GM10248 (cell line): ENCODE results near the gene MYH9.

ENCODE experiments used
- CTCF ChIA-PET: fragments of 300-600 bp; sonication (Branson Sonifier 250); formaldehyde crosslinking; extraction: SDS; loops from one replicate; lab custom pipeline; 2021; ENCODE audit warnings: antibody characterized with exemption; lab: Yijun Ruan, JAX
- POLR2A ChIA-PET: fragments of 350-650 bp; sonication (Branson Sonifier 250); formaldehyde crosslinking; extraction: SDS; loops from one replicate; lab custom pipeline; 2020; ENCODE audit warnings: antibody characterized with exemption; lab: Yijun Ruan, JAX
- DNase-seq: peaks from one replicate; pipeline ENCODE4 v3.0.0; 2012; ENCODE audit errors: extremely low spot score
- TF ChIP-seq, protein P1 (sequence below): IDR thresholded peaks from 2 replicates; pipeline ENCODE4 v1.5.1; 2012; ENCODE audit warnings: mild to moderate bottlenecking, low read depth; ENCODE audit errors: extremely low read depth, missing control alignments, control extremely low read depth

MYH9 gene

DNA sequence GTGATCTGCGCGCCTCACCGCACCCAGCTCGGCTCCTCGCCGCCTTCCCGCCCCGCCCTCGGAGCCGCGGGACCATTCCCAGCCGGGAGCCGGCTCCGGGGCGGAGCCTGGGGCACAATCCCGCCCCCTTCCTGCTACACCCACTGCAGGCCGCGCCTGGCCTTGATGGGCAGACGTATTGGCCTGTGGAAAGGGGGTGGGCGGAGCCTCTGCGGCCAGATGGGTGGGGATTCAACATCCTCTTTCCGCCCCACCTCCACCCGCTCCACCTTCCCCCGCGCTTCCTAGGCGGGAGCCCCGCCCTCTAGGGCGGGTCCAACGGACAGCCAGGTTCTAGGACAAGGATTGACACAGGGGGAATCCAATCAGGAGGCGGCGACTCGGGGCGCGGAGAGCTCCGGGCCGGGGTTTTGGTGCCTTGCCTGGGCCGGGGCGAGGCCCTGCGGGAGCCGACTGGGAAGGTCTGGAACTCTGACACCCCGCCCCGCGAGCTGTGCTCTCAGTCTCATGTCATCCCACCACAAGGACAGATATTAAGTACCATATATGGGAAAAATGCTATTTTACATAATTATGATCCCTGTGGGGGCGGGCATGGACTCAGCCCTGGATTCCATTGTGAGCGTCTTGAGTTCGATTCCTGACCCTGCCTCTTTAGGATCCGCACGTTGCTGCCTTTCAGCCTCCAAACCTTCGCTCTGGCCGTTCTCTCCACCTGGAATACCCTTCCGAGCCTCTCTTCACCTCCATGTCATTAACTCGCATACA lies at the start of gene MYH9:
MYH9 (minus strand) TSS at position 9 of the 768 bp plus-strand sequence. CDS start 38,731 bp downstream, outside the sequence.
- peak; percentile 100 for DNase-seq
- ChIA-PET CTCF (interaction anchor here (0.6 to 2.0 kb wide), 11 partner anchors 9 to 106 kb away, joined by 3 to 6 read pairs (median 4); no protein-coding TSS in a partner anchor), POLR2A (interaction anchor here (0.7 to 1.9 kb wide), 8 partner anchors 11 to 122 kb away, joined by 3 to 13 read pairs (median 4); partner anchors contain the start of gene TXN2)
- TF ChIP-seq, protein P1, sequence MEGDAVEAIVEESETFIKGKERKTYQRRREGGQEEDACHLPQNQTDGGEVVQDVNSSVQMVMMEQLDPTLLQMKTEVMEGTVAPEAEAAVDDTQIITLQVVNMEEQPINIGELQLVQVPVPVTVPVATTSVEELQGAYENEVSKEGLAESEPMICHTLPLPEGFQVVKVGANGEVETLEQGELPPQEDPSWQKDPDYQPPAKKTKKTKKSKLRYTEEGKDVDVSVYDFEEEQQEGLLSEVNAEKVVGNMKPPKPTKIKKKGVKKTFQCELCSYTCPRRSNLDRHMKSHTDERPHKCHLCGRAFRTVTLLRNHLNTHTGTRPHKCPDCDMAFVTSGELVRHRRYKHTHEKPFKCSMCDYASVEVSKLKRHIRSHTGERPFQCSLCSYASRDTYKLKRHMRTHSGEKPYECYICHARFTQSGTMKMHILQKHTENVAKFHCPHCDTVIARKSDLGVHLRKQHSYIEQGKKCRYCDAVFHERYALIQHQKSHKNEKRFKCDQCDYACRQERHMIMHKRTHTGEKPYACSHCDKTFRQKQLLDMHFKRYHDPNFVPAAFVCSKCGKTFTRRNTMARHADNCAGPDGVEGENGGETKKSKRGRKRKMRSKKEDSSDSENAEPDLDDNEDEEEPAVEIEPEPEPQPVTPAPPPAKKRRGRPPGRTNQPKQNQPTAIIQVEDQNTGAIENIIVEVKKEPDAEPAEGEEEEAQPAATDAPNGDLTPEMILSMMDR: no peak

DNA sequence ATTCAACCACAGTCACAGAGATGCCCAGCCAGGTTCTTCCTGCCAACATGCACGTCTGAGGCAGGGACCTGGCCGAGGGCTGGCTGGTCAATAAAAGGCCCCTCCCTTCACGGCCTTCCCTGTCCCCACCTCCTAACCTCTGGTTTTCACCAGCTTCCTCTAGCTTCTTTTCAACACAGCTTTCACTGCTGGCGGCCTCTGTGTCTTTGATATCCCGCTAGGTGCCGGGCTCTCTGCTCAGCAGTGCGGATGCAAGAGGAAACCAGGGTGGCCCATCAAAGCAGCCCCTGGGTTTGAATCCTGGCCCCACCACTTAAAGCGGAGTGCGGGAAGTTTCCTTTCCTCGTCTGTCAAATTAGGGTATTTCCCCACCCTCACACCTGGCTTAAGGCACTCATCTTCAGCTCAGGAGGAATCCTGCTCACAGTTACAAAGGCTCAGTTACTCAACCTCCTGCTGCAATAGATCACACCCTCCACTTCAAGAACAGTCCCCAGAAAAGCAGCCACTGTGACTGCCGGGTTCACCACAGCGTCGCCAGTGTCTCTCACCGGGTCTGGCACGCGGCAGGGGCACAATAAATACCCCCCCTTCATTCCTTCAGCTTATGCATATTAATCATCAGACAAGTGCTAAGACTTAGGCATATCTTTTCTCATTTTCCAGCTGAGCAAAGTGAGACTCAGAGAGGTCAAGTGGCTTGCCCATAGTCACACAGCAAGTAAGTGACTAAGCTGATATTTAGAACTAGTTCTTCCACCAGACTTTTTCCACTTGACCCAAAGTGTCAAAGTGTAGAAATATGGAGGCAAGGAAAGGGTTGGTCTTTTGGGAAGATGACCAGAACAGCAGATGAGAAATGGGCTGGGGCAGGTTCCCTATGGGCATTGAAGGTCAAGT lies 48.0 kb upstream of the MYH9 start:
- peak; percentile 71 for DNase-seq
- CTCF ChIA-PET: interaction anchor here (1.2 to 3.3 kb wide), 8 partner anchors 11 to 135 kb away, joined by 3 to 15 read pairs (median 4); no protein-coding TSS in a partner anchor
- POLR2A ChIA-PET: interaction anchor here (1.1 to 1.3 kb wide), 2 partner anchors 16 to 48 kb away, joined by 3 read pairs; partner anchors contain the start of gene MYH9
- TF ChIP-seq, protein P1: no peak

DNA sequence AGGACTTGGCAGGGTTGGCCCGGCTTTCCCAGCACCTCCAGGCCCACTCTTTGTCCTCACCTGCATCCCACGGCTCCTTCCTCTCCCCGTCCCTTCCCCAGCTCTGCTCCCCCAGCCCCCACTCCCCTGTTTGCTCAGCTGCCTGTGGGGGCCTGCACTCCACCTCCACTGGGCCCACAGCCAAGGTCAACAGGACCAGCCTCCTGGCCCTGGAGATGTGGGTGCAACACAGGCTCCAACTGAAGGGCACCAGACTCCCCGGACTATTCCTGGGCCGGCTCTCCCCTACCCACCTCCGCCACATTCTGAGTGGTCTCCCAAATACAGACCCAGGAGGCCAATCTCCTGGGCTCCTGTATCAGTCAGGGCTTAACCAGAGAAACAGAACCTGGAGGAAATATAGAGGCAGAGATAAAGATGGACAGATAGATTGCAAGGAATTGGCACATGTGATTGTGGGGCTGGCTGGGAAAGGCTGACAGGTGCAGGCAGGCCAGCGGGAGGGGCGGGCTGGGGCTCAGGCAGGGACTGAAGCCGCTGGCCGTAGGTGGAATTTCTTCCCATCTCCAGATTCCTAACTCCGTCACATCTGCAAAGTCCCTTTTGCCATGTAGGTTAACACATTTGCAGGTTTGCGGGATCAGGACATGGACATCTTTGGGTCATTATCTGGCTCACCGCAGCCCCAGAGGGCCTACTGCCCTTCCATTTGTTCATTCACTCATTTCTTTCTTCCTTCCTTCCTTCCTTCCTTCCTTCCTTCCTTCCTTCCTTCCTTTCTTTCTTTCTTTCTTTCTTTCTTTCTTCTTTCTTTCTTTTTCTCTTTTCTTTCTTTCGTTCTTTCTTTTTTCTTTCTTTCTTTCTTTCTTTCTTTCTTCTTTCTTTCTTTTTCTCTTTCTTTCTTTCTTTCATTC lies 45.8 kb upstream of the MYH9 start:
- POLR2A ChIA-PET: interaction anchor here (1.1 kb wide), 1 partner anchor 45 kb away, joined by 3 read pairs; the partner anchor contains the start of gene MYH9
- CTCF ChIA-PET: interaction anchor here (0.7 to 1.4 kb wide), 3 partner anchors 8 to 53 kb away, joined by 3 to 4 read pairs (median 3); no protein-coding TSS in a partner anchor
- DNase-seq: no peak
- TF ChIP-seq, protein P1: no peak

DNA sequence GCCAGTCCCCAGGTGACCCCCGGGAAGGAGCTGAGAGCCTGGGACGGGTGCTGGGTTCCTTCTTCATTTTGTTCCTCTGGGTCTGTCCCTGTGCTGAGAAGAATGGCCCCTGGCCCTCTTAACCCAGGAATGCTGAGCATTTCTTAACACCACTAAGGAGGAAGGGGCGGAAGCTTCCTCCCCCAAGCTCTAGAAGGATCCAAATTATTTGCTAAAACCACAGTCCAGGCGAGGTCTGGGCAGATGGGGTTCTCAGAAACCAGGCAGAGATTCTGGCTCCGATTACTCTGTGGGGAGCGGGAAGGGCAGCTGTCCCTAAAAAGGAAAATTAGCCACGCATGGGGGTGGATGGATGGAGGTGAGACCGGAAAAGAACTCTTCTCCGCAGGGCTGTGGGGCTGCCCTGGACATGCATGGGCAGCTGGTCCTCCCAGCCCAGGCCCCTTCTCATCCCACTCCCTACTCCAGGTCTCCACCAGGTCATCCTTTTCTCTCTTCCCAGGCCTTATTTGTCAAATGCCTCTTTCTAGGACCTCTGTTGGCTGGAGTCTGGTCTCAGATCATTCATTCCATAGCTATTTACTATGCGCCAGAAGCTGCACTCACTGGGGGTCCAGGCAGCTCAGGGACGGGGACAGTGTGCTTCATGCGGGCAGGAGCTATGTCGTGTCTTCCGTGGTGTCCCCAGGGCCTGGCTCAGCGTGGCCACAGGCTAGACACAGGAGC lies 45.0 kb upstream of the MYH9 start:
- ChIA-PET CTCF (interaction anchor here (0.7 to 1.4 kb wide), 4 partner anchors 9 to 52 kb away, joined by 3 to 4 read pairs (median 4); no protein-coding TSS in a partner anchor), POLR2A (interaction anchor here (1.1 kb wide), 1 partner anchor 45 kb away, joined by 3 read pairs; the partner anchor contains the start of gene MYH9)
- TF ChIP-seq, protein P1: no peak
- no peak for DNase-seq

DNA sequence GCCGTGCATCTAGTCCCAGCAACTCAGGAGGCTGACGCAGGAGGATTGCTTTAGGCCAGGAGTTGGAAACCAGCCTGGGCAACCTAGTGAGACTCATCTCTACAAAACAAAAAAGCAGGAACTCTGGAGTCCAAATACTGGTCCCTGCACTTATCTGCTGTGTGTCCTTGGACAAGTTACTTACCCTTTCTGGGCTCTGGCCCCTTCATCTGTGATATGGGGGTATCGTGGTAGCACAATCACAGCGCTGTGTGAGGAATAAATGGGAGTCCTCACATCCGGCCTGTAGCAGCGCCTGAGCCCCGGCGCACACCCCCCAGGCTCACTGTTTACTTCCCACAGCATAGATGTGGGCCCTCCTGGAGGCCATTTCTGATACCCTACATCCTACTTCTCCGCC lies 44.2 kb upstream of the MYH9 start:
- no peak for DNase-seq
- TF ChIP-seq, protein P1: no peak
- CTCF ChIA-PET: interaction anchor here (1.3 to 1.4 kb wide), 3 partner anchors 8 to 38 kb away, joined by 3 to 4 read pairs (median 4); no protein-coding TSS in a partner anchor
- POLR2A ChIA-PET: no interaction called here
